ENCODE results near the gene RGS13. TPM values are rescaled to one million over a fixed set of nuclear protein-coding genes. Genes with fewer than 3 reads are reported as not detected.

The RGS13 gene
- total RNA-seq, 2 experiments from 2014 or later = 80.4 to 214 TPM

DNA sequence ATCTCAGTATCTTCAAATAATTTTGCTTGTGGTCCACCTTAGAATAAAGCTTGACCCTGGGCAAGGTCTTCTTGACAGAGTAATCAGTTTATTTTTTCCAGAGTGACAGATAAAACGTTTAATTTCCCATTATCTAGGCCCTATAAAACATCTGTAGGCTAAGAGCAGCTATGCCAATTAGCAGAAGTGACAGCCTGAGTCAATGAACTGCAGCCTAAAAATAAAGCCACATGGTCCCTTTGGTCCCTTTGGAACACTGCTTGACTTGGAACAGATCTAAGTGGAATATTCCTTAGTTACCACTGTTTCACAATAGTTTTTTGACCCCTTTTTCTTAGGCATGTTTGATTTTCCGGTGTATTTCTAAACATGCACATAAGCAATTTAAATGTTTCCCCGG, 6.3 kb upstream of the RGS13 start:
- no peaks in the 10 kb centered on the region for H4K20me1 ChIP-seq (ENCODE audit: insufficient read depth, low read length)
- TF ChIP-seq, protein P1, sequence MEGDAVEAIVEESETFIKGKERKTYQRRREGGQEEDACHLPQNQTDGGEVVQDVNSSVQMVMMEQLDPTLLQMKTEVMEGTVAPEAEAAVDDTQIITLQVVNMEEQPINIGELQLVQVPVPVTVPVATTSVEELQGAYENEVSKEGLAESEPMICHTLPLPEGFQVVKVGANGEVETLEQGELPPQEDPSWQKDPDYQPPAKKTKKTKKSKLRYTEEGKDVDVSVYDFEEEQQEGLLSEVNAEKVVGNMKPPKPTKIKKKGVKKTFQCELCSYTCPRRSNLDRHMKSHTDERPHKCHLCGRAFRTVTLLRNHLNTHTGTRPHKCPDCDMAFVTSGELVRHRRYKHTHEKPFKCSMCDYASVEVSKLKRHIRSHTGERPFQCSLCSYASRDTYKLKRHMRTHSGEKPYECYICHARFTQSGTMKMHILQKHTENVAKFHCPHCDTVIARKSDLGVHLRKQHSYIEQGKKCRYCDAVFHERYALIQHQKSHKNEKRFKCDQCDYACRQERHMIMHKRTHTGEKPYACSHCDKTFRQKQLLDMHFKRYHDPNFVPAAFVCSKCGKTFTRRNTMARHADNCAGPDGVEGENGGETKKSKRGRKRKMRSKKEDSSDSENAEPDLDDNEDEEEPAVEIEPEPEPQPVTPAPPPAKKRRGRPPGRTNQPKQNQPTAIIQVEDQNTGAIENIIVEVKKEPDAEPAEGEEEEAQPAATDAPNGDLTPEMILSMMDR (conservative IDR thresholded peaks at IDR 0.05; ENCODE audit: low read length) = no peak
- TF ChIP-seq EZH2phosphoT487 (IDR thresholded peaks at IDR 0.05; ENCODE audit: borderline replicate concordance, low read depth, low read length) = no peak
- no peaks in the 10 kb centered on the region for H3K9me2 ChIP-seq (ENCODE audit: insufficient read depth, low read length)
- H3K4me3 ChIP-seq (ENCODE audit: low read depth, low read length, poor library complexity, severe bottlenecking) = peak overlapping the region; percentile 34
- no TSS peak for BruUV-seq (replicated peaks)
- DNase-seq (ENCODE audit: low spot score) = no peak
- peak overlapping the region; percentile 100 for H3K27ac ChIP-seq (ENCODE audit: low read depth, low read length, poor library complexity, severe bottlenecking)
- 0 out of 2 replicates have a peak, but pooled peaks cover 2% of the 10 kb centered on the region for H3K36me3 ChIP-seq (ENCODE audit: insufficient read depth, low read length)
- H3K79me2 ChIP-seq (ENCODE audit: insufficient read depth, low read depth, low read length) = peaks cover 64% of the 10 kb centered on the region; the same call in 1 of the 2 replicates
- intact Hi-C loops (cut with micrococcal nuclease; ENCODE audit: unreplicated experiment) = loop anchor here (10.0 kb wide), 2 partner anchors 1595 to 1655 kb away; no protein-coding TSS in a partner anchor
- CTCF ChIA-PET (ENCODE audit: unreplicated experiment) = interaction anchor here (1.0 kb wide), 1 partner anchor 10 kb away, joined by 3 read pairs; no protein-coding TSS in a partner anchor
- no peaks in the 10 kb centered on the region; the same call in 1 of the 2 replicates for H3K9me3 ChIP-seq (ENCODE audit: low read length)
- POLR2A ChIA-PET = interaction anchor here (0.6 to 9.7 kb wide), 10 partner anchors 9 to 513 kb away, joined by 3 to 211 read pairs (median 6); partner anchors contain the start of genes RGS13, RO60 and UCHL5
- H3K4me1 ChIP-seq (ENCODE audit: insufficient read depth, low read length, poor library complexity, severe bottlenecking) = peaks cover 97% of the 10 kb centered on the region
- H2AFZ ChIP-seq (ENCODE audit: low read length) = peak overlapping the region; percentile 61
- peak overlapping the region; percentile 85 for H3K4me2 ChIP-seq (ENCODE audit: low read length)

- CTCF ChIA-PET (ENCODE audit: unreplicated experiment) = no interaction called here
- intact Hi-C loops (cut with micrococcal nuclease; ENCODE audit: unreplicated experiment) = loop anchor here (10.0 kb wide), 2 partner anchors 1594 to 1654 kb away; no protein-coding TSS in a partner anchor
- Histone ChIP-seq H2AFZ (ENCODE audit: low read length) (peak overlapping the region; percentile 79), H3K4me1 (ENCODE audit: insufficient read depth, low read length, poor library complexity, severe bottlenecking) (peaks cover 93% of the 10 kb centered on the region), H3K36me3 (ENCODE audit: insufficient read depth, low read length) (no peaks in the 10 kb centered on the region), H3K4me2 (ENCODE audit: low read length) (peak overlapping the region; percentile 85), H3K9me3 (ENCODE audit: low read length) (no peaks in the 10 kb centered on the region), H3K4me3 (ENCODE audit: low read depth, low read length, poor library complexity, severe bottlenecking) (peak overlapping the region; percentile 80), H3K9me2 (ENCODE audit: insufficient read depth, low read length) (no peaks in the 10 kb centered on the region), H4K20me1 (ENCODE audit: insufficient read depth, low read length) (no peaks in the 10 kb centered on the region), H3K79me2 (ENCODE audit: insufficient read depth, low read depth, low read length) (peaks cover 68% of the 10 kb centered on the region), H3K27ac (ENCODE audit: low read depth, low read length, poor library complexity, severe bottlenecking) (peak overlapping the region; percentile 100)
- no peak for TF ChIP-seq EZH2phosphoT487 (IDR thresholded peaks at IDR 0.05; ENCODE audit: borderline replicate concordance, low read depth, low read length)
- TF ChIP-seq, protein P1 (conservative IDR thresholded peaks at IDR 0.05; ENCODE audit: low read length) = no peak
- DNase-seq (ENCODE audit: low spot score) = no peak
- BruUV-seq (replicated peaks) = no TSS peak
- POLR2A ChIA-PET = interaction anchor here (0.6 to 9.7 kb wide), 11 partner anchors 8 to 909 kb away, joined by 3 to 211 read pairs (median 5); partner anchors contain the start of genes GLRX2, RGS13, RGS2 and RO60
These were observed 5.2 kb upstream of the RGS13 start for GRCh38 chr1:192630521-192631287.

Data from OCI-LY7 (cell line).